Liver (tissue), 9 donors: ENCODE measurements around the gene SIT1. TPM values are rescaled to one million over a fixed set of nuclear protein-coding genes. Genes with fewer than 3 reads are reported as not detected.
A peak's percentile ranks its signal among the peaks of the same experiment; 100 is the strongest.

Experiments used
- DNase-seq: peaks from one replicate; pipeline ENCODE4 v3.0.0-alpha.2; 2017; ENCODE audit warnings: low spot score
- H3K27ac ChIP-seq, 2 donors: one replicate each; pipeline ENCODE4 v1.7.0; 2013; ENCODE audit warnings: inconsistent platforms in 2 of 2, low read length in 2 of 2, control low read depth in 1 of 2, low read depth in 1 of 2, mild to moderate bottlenecking in 1 of 2
- H3K27me3 ChIP-seq, 4 donors: one replicate each; pipeline versions ENCODE4 v1.6.1 to v1.7.0; 2013; ENCODE audit warnings: low read length in 3 of 4, inconsistent platforms in 1 of 4, mild to moderate bottlenecking in 1 of 4, moderate library complexity in 1 of 4; ENCODE audit not compliant: control insufficient read depth in 4 of 4, insufficient read depth in 4 of 4
- H3K36me3 ChIP-seq, 4 donors: one replicate each; pipeline versions ENCODE4 v1.6.1 to v1.7.0; 2013; ENCODE audit warnings: low read length in 3 of 4, mild to moderate bottlenecking in 3 of 4, low read depth in 1 of 4, moderate library complexity in 1 of 4; ENCODE audit not compliant: control insufficient read depth in 4 of 4, insufficient read depth in 3 of 4
- H3K4me1 ChIP-seq, 4 donors: one replicate each; pipeline versions ENCODE4 v1.6.1 to v1.7.0; 2013; ENCODE audit warnings: low read length in 3 of 4, mild to moderate bottlenecking in 3 of 4, moderate library complexity in 1 of 4; ENCODE audit not compliant: control insufficient read depth in 4 of 4, insufficient read depth in 4 of 4
- H3K4me3 ChIP-seq, 3 donors: one replicate each; pipeline versions ENCODE4 v1.6.1 to v1.7.0; 2013; ENCODE audit warnings: low read length in 3 of 3, control low read depth in 1 of 3, low read depth in 1 of 3, mild to moderate bottlenecking in 1 of 3
- H3K9ac ChIP-seq, 2 donors: one replicate each; pipeline ENCODE4 v1.7.0; 2013; ENCODE audit warnings: low read length in 2 of 2, mild to moderate bottlenecking in 2 of 2, moderate library complexity in 2 of 2, control low read depth in 1 of 2, low read depth in 1 of 2
- H3K9me3 ChIP-seq, 4 donors: one replicate each; pipeline versions ENCODE4 v1.6.1 to v1.7.0; 2013; ENCODE audit warnings: low read length in 3 of 4; ENCODE audit not compliant: control insufficient read depth in 4 of 4
- ATF3 ChIP-seq: IDR thresholded peaks from 2 replicates; pipeline ENCODE4 v1.6.1; 2016; ENCODE audit warnings: antibody characterized with exemption
- CTCF ChIP-seq: fragments of 150-350 bp; IDR thresholded peaks from 2 replicates; pipeline ENCODE4 v1.5.1; 2017; ENCODE audit warnings: improper control_type of control experiment, low read depth, low read length; ENCODE audit not compliant: missing input control
- EGR1 ChIP-seq, 2 donors: IDR thresholded peaks; 2 replicates each; pipeline ENCODE4 v1.6.1; 2016 to 2018; ENCODE audit warnings: antibody characterized with exemption in 2 of 2, low read depth in 2 of 2
- FOXA1 ChIP-seq: IDR thresholded peaks from 2 replicates; pipeline ENCODE4 v1.6.1; 2016; ENCODE audit warnings: antibody characterized with exemption
- FOXA2 ChIP-seq: IDR thresholded peaks from 2 replicates; pipeline ENCODE4 v1.6.1; 2016; ENCODE audit warnings: antibody characterized with exemption
- GABPA ChIP-seq, 2 donors: IDR thresholded peaks in 1 of 2; conservative IDR thresholded peaks in 1 of 2; 2 replicates each; pipeline ENCODE4 v1.6.1; 2016; ENCODE audit warnings: antibody characterized with exemption in 2 of 2, mild to moderate bottlenecking in 1 of 2, moderate library complexity in 1 of 2
- HNF4A ChIP-seq, 2 donors: conservative IDR thresholded peaks; 2 replicates each; pipeline ENCODE4 v1.6.1; 2016; ENCODE audit warnings: antibody characterized with exemption in 2 of 2, mild to moderate bottlenecking in 2 of 2
- HNF4G ChIP-seq: IDR thresholded peaks from 2 replicates; pipeline ENCODE4 v1.6.1; 2016; ENCODE audit warnings: antibody characterized with exemption
- JUND ChIP-seq, 2 donors: IDR thresholded peaks; 2 replicates each; pipeline ENCODE4 v1.6.1; 2016; ENCODE audit warnings: antibody characterized with exemption in 2 of 2
- MAX ChIP-seq: IDR thresholded peaks from 2 replicates; pipeline ENCODE4 v1.6.1; 2016; ENCODE audit warnings: antibody characterized with exemption
- NR2F2 ChIP-seq: IDR thresholded peaks from 2 replicates; pipeline ENCODE4 v1.6.1; 2016; ENCODE audit warnings: antibody characterized with exemption
- RAD21 ChIP-seq, 2 donors: IDR thresholded peaks; 2 replicates each; pipeline ENCODE4 v1.6.1; 2016; ENCODE audit warnings: antibody characterized with exemption in 2 of 2, mild to moderate bottlenecking in 2 of 2
- REST ChIP-seq: IDR thresholded peaks from 2 replicates; pipeline ENCODE4 v1.6.1; 2016; ENCODE audit warnings: antibody characterized with exemption, mild to moderate bottlenecking
- RXRA ChIP-seq, 2 donors: IDR thresholded peaks; 2 replicates each; pipeline ENCODE4 v1.6.1; 2017 to 2018; ENCODE audit warnings: antibody characterized with exemption in 2 of 2, mild to moderate bottlenecking in 1 of 2
- SP1 ChIP-seq: IDR thresholded peaks from 2 replicates; pipeline ENCODE4 v1.6.1; 2018; ENCODE audit warnings: antibody characterized with exemption, mild to moderate bottlenecking
- TAF1 ChIP-seq: conservative IDR thresholded peaks from 2 replicates; pipeline ENCODE4 v1.6.1; 2016; ENCODE audit warnings: antibody characterized with exemption, mild to moderate bottlenecking
- YY1 ChIP-seq: IDR thresholded peaks from 2 replicates; pipeline ENCODE4 v1.6.1; 2016; ENCODE audit warnings: antibody characterized with exemption, mild to moderate bottlenecking
- ZBTB33 ChIP-seq: IDR thresholded peaks from 2 replicates; pipeline ENCODE4 v1.6.1; 2016; ENCODE audit warnings: antibody characterized with exemption
- WGBS: extraction: QIAGEN DNeasy Blood & Tissue Kit; methylation state at CpG from one replicate; pipeline ENCODE4 v1.1.7; 2013; 5-methylcytosine and 5-hydroxymethylcytosine counted together
- polyA plus RNA-seq, 2 donors: library from polyadenylated mRNA; stranded (reverse) in 1 of 2; unstranded in 1 of 2; fragments of 200-250 nt in 1 of 2; fragments of >200 nt in 1 of 2; fragmentation: Nextera tagmentation in 1 of 2; extraction: Ambion mirVana in 1 of 2; gene quantifications; one replicate each; pipeline versions ENCODE4 v1.2.1 to v1.2.3, GENCODE V29; 2013 to 2015
- total RNA-seq, 2 donors: library from RNA; depleted of rRNA; stranded (reverse); fragments of >200 nt; gene quantifications; one replicate each; pipeline ENCODE4 v1.2.3, GENCODE V29; 2014
- donor health status: healthy.
- donor health status: healthy.
- donor health status: healthy.
- donor health status: healthy.
- donor health status: healthy.

SIT1 gene
- total and polyA plus RNA-seq, 4 donors: 0.17 to 1.1 (median 0.34) TPM

- H3K4me3 ChIP-seq: peak overlapping the region; percentile 59 to 85 (median 77)
- TF ChIP-seq MAX (no peak), RXRA (IDR thresholded peaks at IDR 0.05) (peak in 1 of 2 donors; percentile 5)
- WGBS: 2% methylated on average over 61 of the region's 61 CpGs
- no peaks in the 10 kb centered on the region for H3K27me3 ChIP-seq
- peaks cover 0 to 10% (median 5%) of the 10 kb centered on the region in 4 donors for H3K4me1 ChIP-seq
- peak overlapping the region in 1 of 2 donors; percentile 47 for H3K9ac ChIP-seq
- no peak for DNase-seq
- no peaks in the 10 kb centered on the region for H3K9me3 ChIP-seq
- peaks cover 0 to 3% (median 1%) of the 10 kb centered on the region in 4 donors for H3K36me3 ChIP-seq
- H3K27ac ChIP-seq: peak overlapping the region; percentile 77 to 81
Measured at GRCh38 chr9:35690614-35691333, 40.0 kb upstream of the SIT1 start.

GRCh38 chr9:35690294-35690613 lies 39.5 kb upstream of the SIT1 start:
- Histone ChIP-seq H3K36me3 (peaks cover 0 to 2% (median 0%) of the 10 kb centered on the region in 4 donors), H3K27me3 (no peaks in the 10 kb centered on the region), H3K9ac (no peak overlapping the region), H3K27ac (peak overlapping the region; percentile 77 to 81), H3K4me3 (peak overlapping the region; percentile 15 to 85 (median 26)), H3K9me3 (no peaks in the 10 kb centered on the region), H3K4me1 (peaks cover 0 to 10% (median 5%) of the 10 kb centered on the region in 4 donors)
- no peak for DNase-seq
- TF ChIP-seq HNF4G (no peak), YY1 (no peak), HNF4A (conservative IDR thresholded peaks at IDR 0.05) (no peak), EGR1 (IDR thresholded peaks at IDR 0.05; ENCODE audit: low read depth in 2 of 2) (no peak), RAD21 (IDR thresholded peaks at IDR 0.05) (no peak), NR2F2 (no peak), ZBTB33 (no peak), FOXA2 (no peak), TAF1 (no peak), CTCF (no peak), ATF3 (no peak), GABPA (IDR thresholded peaks at IDR 0.05 in 1 of 2, conservative IDR thresholded peaks at IDR 0.05 in 1 of 2) (no peak), MAX (no peak), REST (no peak), JUND (IDR thresholded peaks at IDR 0.05) (no peak), FOXA1 (no peak), RXRA (IDR thresholded peaks at IDR 0.05) (no peak), SP1 (no peak)
- WGBS: 9% methylated on average over 21 of the region's 21 CpGs
